H9 (cell line): ENCODE results near the gene MAN1A2. TPM values are rescaled to one million over a fixed set of nuclear protein-coding genes. Genes with fewer than 3 reads are reported as not detected.
A peak's percentile ranks its signal among the peaks of the same experiment; 100 is the strongest.

Source experiments
- DNase-seq: peaks from one replicate; pipeline ENCODE4 v3.0.0-alpha.2; 2017
- H2AFZ ChIP-seq: one replicate; pipeline ENCODE4 v1.6.1; 2013; ENCODE audit warnings: mild to moderate bottlenecking, low read length, control low read depth, moderate library complexity
- H2AK5ac ChIP-seq: 2 replicates; pipeline ENCODE4 v1.6.1; 2013; ENCODE audit warnings: low read length, control low read depth, mixed read lengths; ENCODE audit not compliant: insufficient read length
- H2BK120ac ChIP-seq: one replicate; pipeline ENCODE4 v1.6.1; 2013; ENCODE audit warnings: low read depth, mild to moderate bottlenecking, low read length, control low read depth, inconsistent platforms; ENCODE audit not compliant: poor library complexity, severe bottlenecking
- H2BK12ac ChIP-seq: 2 replicates; pipeline ENCODE4 v1.6.1; 2013; ENCODE audit warnings: low read length, control low read depth, mixed read lengths, low read depth; ENCODE audit not compliant: insufficient read length
- H2BK15ac ChIP-seq: 2 replicates; pipeline ENCODE4 v1.6.1; 2013; ENCODE audit warnings: low read depth, low read length, control low read depth
- H2BK20ac ChIP-seq: one replicate; pipeline ENCODE4 v1.6.1; 2013; ENCODE audit warnings: low read depth, mild to moderate bottlenecking, low read length, control low read depth, inconsistent platforms; ENCODE audit not compliant: poor library complexity, severe bottlenecking
- H2BK5ac ChIP-seq: 2 replicates; pipeline ENCODE4 v1.6.1; 2013; ENCODE audit warnings: low read length, control low read depth, mixed read lengths; ENCODE audit not compliant: insufficient read length
- H3K14ac ChIP-seq: 2 replicates; pipeline ENCODE4 v1.6.1; 2013; ENCODE audit warnings: low read length, control low read depth; ENCODE audit not compliant: insufficient read depth
- H3K18ac ChIP-seq: 2 replicates; pipeline ENCODE4 v1.6.1; 2013; ENCODE audit warnings: low read depth, mild to moderate bottlenecking, mixed read lengths, low read length, control low read depth; ENCODE audit not compliant: insufficient read length
- H3K23ac ChIP-seq: 2 replicates; pipeline ENCODE4 v1.6.1; 2013; ENCODE audit warnings: low read length, control low read depth, mixed read lengths, low read depth; ENCODE audit not compliant: insufficient read length
- H3K23me2 ChIP-seq: 2 replicates; pipeline ENCODE4 v1.6.1; 2013; ENCODE audit warnings: low read depth, mild to moderate bottlenecking, mixed read lengths, low read length, control low read depth; ENCODE audit not compliant: insufficient read length, poor library complexity, severe bottlenecking
- H3K27ac ChIP-seq: 2 replicates; pipeline ENCODE4 v1.5.1; 2013; ENCODE audit warnings: low read length, control low read depth, mixed read lengths, low read depth; ENCODE audit not compliant: insufficient read length
- H3K27me3 ChIP-seq: 2 replicates; pipeline ENCODE4 v1.6.1; 2013; ENCODE audit warnings: low read length, control low read depth, inconsistent platforms; ENCODE audit not compliant: insufficient read depth
- H3K4ac ChIP-seq: 2 replicates; pipeline ENCODE4 v1.6.1; 2013; ENCODE audit warnings: low read depth, mild to moderate bottlenecking, control low read depth, inconsistent platforms, low read length, moderate library complexity
- H3K4me1 ChIP-seq: 2 replicates; pipeline ENCODE4 v1.6.1; 2013; ENCODE audit warnings: low read length, control low read depth, inconsistent platforms; ENCODE audit not compliant: insufficient read depth
- H3K4me2 ChIP-seq: 2 replicates; pipeline ENCODE4 v1.6.1; 2013; ENCODE audit warnings: low read length, control low read depth, mixed read lengths; ENCODE audit not compliant: insufficient read length, insufficient read depth
- H3K56ac ChIP-seq: 2 replicates; pipeline ENCODE4 v1.6.1; 2013; ENCODE audit warnings: low read depth, mild to moderate bottlenecking, mixed read lengths, low read length, control low read depth; ENCODE audit not compliant: insufficient read length
- H3K79me1 ChIP-seq: 2 replicates; pipeline ENCODE4 v1.6.1; 2013; ENCODE audit warnings: low read depth, mild to moderate bottlenecking, moderate library complexity, low read length, control low read depth, inconsistent platforms; ENCODE audit not compliant: insufficient read depth, poor library complexity, severe bottlenecking
- H3K79me2 ChIP-seq: 2 replicates; pipeline ENCODE4 v1.6.1; 2013; ENCODE audit warnings: low read length, control low read depth, inconsistent platforms; ENCODE audit not compliant: insufficient read depth
- H3K9ac ChIP-seq: 2 replicates; pipeline ENCODE4 v1.6.1; 2013; ENCODE audit warnings: low read length, control low read depth, mixed read lengths; ENCODE audit not compliant: insufficient read length; ENCODE audit errors: extremely low read depth
- H3K9me3 ChIP-seq: one replicate; pipeline ENCODE4 v1.6.1; 2013; ENCODE audit warnings: low read depth, low read length, inconsistent platforms; ENCODE audit not compliant: control insufficient read depth
- H3T11ph ChIP-seq: one replicate; pipeline ENCODE4 v1.6.1; 2013; ENCODE audit warnings: mild to moderate bottlenecking, low read length, control low read depth, inconsistent platforms
- H4K20me1 ChIP-seq: one replicate; pipeline ENCODE4 v1.6.1; 2013; ENCODE audit not compliant: control insufficient read depth, insufficient read length, insufficient read depth
- H4K5ac ChIP-seq: 2 replicates; pipeline ENCODE4 v1.6.1; 2013; ENCODE audit warnings: low read depth, mild to moderate bottlenecking, mixed read lengths, low read length, control low read depth; ENCODE audit not compliant: insufficient read length
- H4K8ac ChIP-seq: replicated peaks from 2 replicates; pipeline ENCODE4 v1.6.1; 2013; ENCODE audit warnings: low read length, control low read depth, mixed read lengths, low read depth; ENCODE audit not compliant: insufficient read length
- H4K91ac ChIP-seq: 2 replicates; pipeline ENCODE4 v1.6.1; 2013; ENCODE audit warnings: low read depth, mild to moderate bottlenecking, moderate library complexity, mixed read lengths, low read length, control low read depth; ENCODE audit not compliant: insufficient read length
- H3K27ac Mint-ChIP-seq, 3 experiments: 2 replicates in 2 of 3; 3 replicates in 1 of 3; pipeline ENCODE4 v1.8.0; 2020 to 2021; ENCODE audit warnings: mixed read lengths in 3 of 3, mild to moderate bottlenecking in 1 of 3, moderate library complexity in 1 of 3
- H3K27me3 Mint-ChIP-seq: 2 replicates; pipeline ENCODE4 v1.8.0; 2021; ENCODE audit warnings: low read depth, mild to moderate bottlenecking, moderate library complexity, mixed read lengths
- H3K36me3 Mint-ChIP-seq, 3 experiments: 2 replicates in 2 of 3; 3 replicates in 1 of 3; pipeline ENCODE4 v1.8.0; 2020 to 2021; ENCODE audit warnings: low read depth in 3 of 3, mixed read lengths in 3 of 3; ENCODE audit not compliant: insufficient read depth in 1 of 3
- H3K4me1 Mint-ChIP-seq, 2 experiments: 2 replicates each; pipeline ENCODE4 v1.8.0; 2020; ENCODE audit warnings: mixed read lengths in 2 of 2
- H3K4me3 Mint-ChIP-seq, 2 experiments: 2 replicates in 1 of 2; 3 replicates in 1 of 2; pipeline ENCODE4 v1.8.0; 2020 to 2021; ENCODE audit warnings: mild to moderate bottlenecking in 2 of 2, mixed read lengths in 2 of 2, moderate library complexity in 1 of 2
- H3K9me3 Mint-ChIP-seq, 2 experiments: 2 replicates in 1 of 2; 3 replicates in 1 of 2; pipeline ENCODE4 v1.8.0; 2020; ENCODE audit warnings: mild to moderate bottlenecking in 2 of 2, mixed read lengths in 2 of 2, moderate library complexity in 1 of 2
- WGBS: extraction: QIAGEN DNeasy Blood & Tissue Kit; methylation state at CpG from one replicate; pipeline ENCODE4 v1.1.7; 2013; ENCODE audit warnings: missing lambda C conversion rate, low lambda C conversion rate, mixed read lengths; ENCODE audit not compliant: insufficient read length; ENCODE audit errors: extremely low coverage; 5-methylcytosine and 5-hydroxymethylcytosine counted together
- total RNA-seq: library from RNA; stranded (reverse); gene quantifications from 2 replicates; pipeline ENCODE4 v1.2.1, GENCODE V29; 2021
- TF ChIP-seq, protein P1 (sequence below): fragments of 200-600 bp; sonication (generic); conservative IDR thresholded peaks from 3 replicates; pipeline ENCODE4 v1.8.0; 2021; ENCODE audit warnings: antibody characterized with exemption, mild to moderate bottlenecking

The MAN1A2 gene
- total RNA-seq, 1 experiment from 2014 or later: 24.0 TPM

DNA sequence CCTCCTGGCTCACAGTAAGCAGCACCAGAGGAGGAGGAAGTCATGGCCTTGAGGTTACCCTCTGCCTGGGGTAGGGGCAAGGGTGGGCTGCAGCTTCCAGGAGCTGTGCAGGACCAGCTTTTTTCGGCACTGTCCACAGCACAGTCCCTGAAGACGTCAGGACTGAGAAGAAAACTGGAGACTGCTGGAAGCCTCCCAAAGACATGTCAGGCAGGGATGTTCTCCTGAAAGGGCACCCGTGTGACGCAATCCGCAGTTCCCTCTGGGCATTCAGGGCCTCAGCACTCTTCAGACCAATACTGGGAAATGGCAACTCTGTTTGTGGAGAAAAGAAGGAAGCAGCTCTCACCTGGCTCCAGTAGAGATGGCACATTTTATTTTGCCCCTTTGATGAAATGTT is 173.8 kb downstream of the MAN1A2 start:
- Histone ChIP-seq H2BK5ac (no peak overlapping the region), H2AFZ (no peak overlapping the region), H2BK20ac (no peak overlapping the region), H4K5ac (no peak overlapping the region), H3K18ac (no peak overlapping the region), H3K4me2 (no peak overlapping the region), H3K56ac (no peak overlapping the region), H2BK12ac (no peak overlapping the region), H4K20me1 (no peaks in the 10 kb centered on the region), H2AK5ac (no peak overlapping the region), H3K4ac (no peak overlapping the region), H3K23ac (no peak overlapping the region), H3K27ac (no peak overlapping the region), H3T11ph (no peak overlapping the region), H2BK120ac (no peak overlapping the region), H3K9ac (no peak overlapping the region), H3K79me2 (no peaks in the 10 kb centered on the region), H2BK15ac (no peak overlapping the region), H3K79me1 (no peaks in the 10 kb centered on the region), H3K27me3 (no peaks in the 10 kb centered on the region), H3K14ac (no peak overlapping the region), H3K23me2 (no peaks in the 10 kb centered on the region), H3K4me1 (no peaks in the 10 kb centered on the region; the same call in 1 of the 2 replicates), H4K91ac (no peak overlapping the region), H4K8ac (peak overlapping the region; percentile 69), H3K9me3 (no peaks in the 10 kb centered on the region)
- DNase-seq: no peak
- no peaks in the 10 kb centered on the region for H3K9me3 Mint-ChIP-seq
- no peaks in the 10 kb centered on the region for H3K36me3 Mint-ChIP-seq
- TF ChIP-seq, protein P1, sequence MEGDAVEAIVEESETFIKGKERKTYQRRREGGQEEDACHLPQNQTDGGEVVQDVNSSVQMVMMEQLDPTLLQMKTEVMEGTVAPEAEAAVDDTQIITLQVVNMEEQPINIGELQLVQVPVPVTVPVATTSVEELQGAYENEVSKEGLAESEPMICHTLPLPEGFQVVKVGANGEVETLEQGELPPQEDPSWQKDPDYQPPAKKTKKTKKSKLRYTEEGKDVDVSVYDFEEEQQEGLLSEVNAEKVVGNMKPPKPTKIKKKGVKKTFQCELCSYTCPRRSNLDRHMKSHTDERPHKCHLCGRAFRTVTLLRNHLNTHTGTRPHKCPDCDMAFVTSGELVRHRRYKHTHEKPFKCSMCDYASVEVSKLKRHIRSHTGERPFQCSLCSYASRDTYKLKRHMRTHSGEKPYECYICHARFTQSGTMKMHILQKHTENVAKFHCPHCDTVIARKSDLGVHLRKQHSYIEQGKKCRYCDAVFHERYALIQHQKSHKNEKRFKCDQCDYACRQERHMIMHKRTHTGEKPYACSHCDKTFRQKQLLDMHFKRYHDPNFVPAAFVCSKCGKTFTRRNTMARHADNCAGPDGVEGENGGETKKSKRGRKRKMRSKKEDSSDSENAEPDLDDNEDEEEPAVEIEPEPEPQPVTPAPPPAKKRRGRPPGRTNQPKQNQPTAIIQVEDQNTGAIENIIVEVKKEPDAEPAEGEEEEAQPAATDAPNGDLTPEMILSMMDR: no peak
- no peaks in the 10 kb centered on the region for H3K4me1 Mint-ChIP-seq
- no CpG with 5 or more reads among the region's 5 CpGs for WGBS
- H3K4me3 Mint-ChIP-seq: no peak overlapping the region
- peak overlapping the region in 1 of 3 experiments; percentile 28; a peak in 1 of 7 replicates for H3K27ac Mint-ChIP-seq
- H3K27me3 Mint-ChIP-seq: no peaks in the 10 kb centered on the region; the same call in 1 of the 2 replicates
